ENCODE results near the gene MTCL3.
A peak's percentile ranks its signal among the peaks of the same experiment; 100 is the strongest.

Gene MTCL3

GRCh38 chr6:127518710-127519468 is at the start of gene MTCL3:
Gene MTCL3 (minus strand): TSS chr6:127519335.
- peak; percentile 75 for DNase-seq

GRCh38 chr6:127567476-127567875 is 48.3 kb upstream of the MTCL3 start:
- DNase-seq: no peak

GRCh38 chr6:127566651-127567050 is 47.5 kb upstream of the MTCL3 start:
- DNase-seq: no peak

GRCh38 chr6:127566119-127566518 is 47.0 kb upstream of the MTCL3 start:
- DNase-seq: no peak

GRCh38 chr6:127564761-127565160 is 45.6 kb upstream of the MTCL3 start:
- no peak for DNase-seq

GRCh38 chr6:127561660-127562059 is 42.5 kb upstream of the MTCL3 start:
- no peak for DNase-seq

GRCh38 chr6:127554435-127555006 is 35.4 kb upstream of the MTCL3 start:
- no peak for DNase-seq

- DNase-seq: no peak
Observed at GRCh38 chr6:127550403-127550802, 31.3 kb upstream of the MTCL3 start.

GRCh38 chr6:127547904-127548649 is 28.9 kb upstream of the MTCL3 start:
- no peak for DNase-seq

- DNase-seq: no peak
Observed at GRCh38 chr6:127547215-127547614, 28.1 kb upstream of the MTCL3 start.

GRCh38 chr6:127539272-127539671 is 20.1 kb upstream of the MTCL3 start:
- DNase-seq: no peak

- DNase-seq: no peak
Observed at GRCh38 chr6:127538750-127539264, 19.7 kb upstream of the MTCL3 start.

- DNase-seq: no peak
Observed at GRCh38 chr6:127533736-127534135, 14.6 kb upstream of the MTCL3 start.

GRCh38 chr6:127533011-127533410 is 13.9 kb upstream of the MTCL3 start:
- DNase-seq: no peak

- DNase-seq: no peak
Observed at GRCh38 chr6:127522714-127523113, 3.6 kb upstream of the MTCL3 start.

GRCh38 chr6:127520066-127520465 is 931 bp upstream of the MTCL3 start:
- no peak for DNase-seq

GRCh38 chr6:127519469-127519785 is 292 bp upstream of the MTCL3 start:
- no peak for DNase-seq

- DNase-seq: no peak
Observed at GRCh38 chr6:127518191-127518709, 885 bp downstream of the MTCL3 start.

- no peak for DNase-seq
Observed at GRCh38 chr6:127517693-127518092, 1.4 kb downstream of the MTCL3 start.

- no peak for DNase-seq
Observed at GRCh38 chr6:127516662-127517273, 2.4 kb downstream of the MTCL3 start.

GRCh38 chr6:127515794-127516661 is 3.1 kb downstream of the MTCL3 start:
- peak; percentile 32 for DNase-seq

GRCh38 chr6:127515234-127515793 is 3.8 kb downstream of the MTCL3 start:
- no peak for DNase-seq
